Chondrocyte (in vitro differentiated cells): ENCODE results near the gene SLC66A2. TPM values are rescaled to one million over a fixed set of nuclear protein-coding genes. Genes with fewer than 3 reads are reported as not detected.
A peak's percentile ranks its signal among the peaks of the same experiment; 100 is the strongest.

ENCODE experiments used
- DNase-seq: peaks from one replicate; pipeline ENCODE4 v3.0.0; 2021; ENCODE audit warnings: mixed read lengths, low spot score
- H3K27ac Mint-ChIP-seq: one replicate; pipeline ENCODE4 v1.8.0; 2021; ENCODE audit warnings: mild to moderate bottlenecking, moderate library complexity, mixed read lengths; ENCODE audit not compliant: unreplicated experiment
- H3K27me3 Mint-ChIP-seq: 2 replicates; pipeline ENCODE4 v1.8.0; 2021; ENCODE audit warnings: low read depth, mixed read lengths
- H3K36me3 Mint-ChIP-seq: 2 replicates; pipeline ENCODE4 v1.8.0; 2021; ENCODE audit warnings: low read depth, mixed read lengths
- H3K4me1 Mint-ChIP-seq: 2 replicates; pipeline ENCODE4 v1.8.0; 2021; ENCODE audit warnings: low read depth, mild to moderate bottlenecking, mixed read lengths
- H3K4me3 Mint-ChIP-seq: one replicate; pipeline ENCODE4 v1.8.0; 2021; ENCODE audit warnings: mild to moderate bottlenecking, moderate library complexity, mixed read lengths; ENCODE audit not compliant: unreplicated experiment
- H3K9me3 Mint-ChIP-seq: 2 replicates; pipeline ENCODE4 v1.8.0; 2021; ENCODE audit warnings: low read depth, mixed read lengths
- total RNA-seq: library from RNA; stranded (reverse); gene quantifications from 3 replicates; pipeline ENCODE4 v1.2.1, GENCODE V29; 2021
- TF ChIP-seq, protein P1 (sequence below): fragments of 200-600 bp; sonication (generic); IDR thresholded peaks from 2 replicates; pipeline ENCODE4 v1.5.0; 2021; ENCODE audit warnings: antibody characterized with exemption, mild to moderate bottlenecking, moderate library complexity

The SLC66A2 gene
- total RNA-seq, 1 donor from 2014 or later = 27.6 TPM

DNA sequence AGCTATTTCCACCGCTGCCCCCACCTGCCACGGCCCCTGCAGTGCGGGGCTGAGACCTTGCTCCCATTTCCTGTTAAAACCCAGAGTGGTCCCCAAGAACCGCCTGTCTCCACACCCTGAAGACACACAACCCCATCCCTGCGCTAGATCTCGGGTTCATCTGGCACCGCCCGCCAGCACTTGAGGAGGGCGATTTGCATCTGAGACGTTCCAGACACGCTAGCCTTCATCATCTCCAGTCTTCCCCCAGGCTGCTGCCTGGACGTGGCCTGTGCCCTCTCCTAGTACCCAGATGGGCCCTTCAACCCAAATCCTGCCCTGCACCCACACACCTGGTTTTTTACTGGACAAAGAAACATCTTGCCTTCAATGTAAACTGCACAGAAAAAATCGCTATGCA lies 49.8 kb downstream of the SLC66A2 start:
- no peak for DNase-seq
- H3K36me3 Mint-ChIP-seq = peaks cover 30% of the 10 kb centered on the region
- TF ChIP-seq, protein P1, sequence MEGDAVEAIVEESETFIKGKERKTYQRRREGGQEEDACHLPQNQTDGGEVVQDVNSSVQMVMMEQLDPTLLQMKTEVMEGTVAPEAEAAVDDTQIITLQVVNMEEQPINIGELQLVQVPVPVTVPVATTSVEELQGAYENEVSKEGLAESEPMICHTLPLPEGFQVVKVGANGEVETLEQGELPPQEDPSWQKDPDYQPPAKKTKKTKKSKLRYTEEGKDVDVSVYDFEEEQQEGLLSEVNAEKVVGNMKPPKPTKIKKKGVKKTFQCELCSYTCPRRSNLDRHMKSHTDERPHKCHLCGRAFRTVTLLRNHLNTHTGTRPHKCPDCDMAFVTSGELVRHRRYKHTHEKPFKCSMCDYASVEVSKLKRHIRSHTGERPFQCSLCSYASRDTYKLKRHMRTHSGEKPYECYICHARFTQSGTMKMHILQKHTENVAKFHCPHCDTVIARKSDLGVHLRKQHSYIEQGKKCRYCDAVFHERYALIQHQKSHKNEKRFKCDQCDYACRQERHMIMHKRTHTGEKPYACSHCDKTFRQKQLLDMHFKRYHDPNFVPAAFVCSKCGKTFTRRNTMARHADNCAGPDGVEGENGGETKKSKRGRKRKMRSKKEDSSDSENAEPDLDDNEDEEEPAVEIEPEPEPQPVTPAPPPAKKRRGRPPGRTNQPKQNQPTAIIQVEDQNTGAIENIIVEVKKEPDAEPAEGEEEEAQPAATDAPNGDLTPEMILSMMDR = no peak
- H3K27me3 Mint-ChIP-seq = no peaks in the 10 kb centered on the region
- H3K9me3 Mint-ChIP-seq = peaks cover 25% of the 10 kb centered on the region
- peak overlapping the region; percentile 59 for H3K27ac Mint-ChIP-seq
- H3K4me3 Mint-ChIP-seq = no peak overlapping the region
- no peaks in the 10 kb centered on the region for H3K4me1 Mint-ChIP-seq

DNA sequence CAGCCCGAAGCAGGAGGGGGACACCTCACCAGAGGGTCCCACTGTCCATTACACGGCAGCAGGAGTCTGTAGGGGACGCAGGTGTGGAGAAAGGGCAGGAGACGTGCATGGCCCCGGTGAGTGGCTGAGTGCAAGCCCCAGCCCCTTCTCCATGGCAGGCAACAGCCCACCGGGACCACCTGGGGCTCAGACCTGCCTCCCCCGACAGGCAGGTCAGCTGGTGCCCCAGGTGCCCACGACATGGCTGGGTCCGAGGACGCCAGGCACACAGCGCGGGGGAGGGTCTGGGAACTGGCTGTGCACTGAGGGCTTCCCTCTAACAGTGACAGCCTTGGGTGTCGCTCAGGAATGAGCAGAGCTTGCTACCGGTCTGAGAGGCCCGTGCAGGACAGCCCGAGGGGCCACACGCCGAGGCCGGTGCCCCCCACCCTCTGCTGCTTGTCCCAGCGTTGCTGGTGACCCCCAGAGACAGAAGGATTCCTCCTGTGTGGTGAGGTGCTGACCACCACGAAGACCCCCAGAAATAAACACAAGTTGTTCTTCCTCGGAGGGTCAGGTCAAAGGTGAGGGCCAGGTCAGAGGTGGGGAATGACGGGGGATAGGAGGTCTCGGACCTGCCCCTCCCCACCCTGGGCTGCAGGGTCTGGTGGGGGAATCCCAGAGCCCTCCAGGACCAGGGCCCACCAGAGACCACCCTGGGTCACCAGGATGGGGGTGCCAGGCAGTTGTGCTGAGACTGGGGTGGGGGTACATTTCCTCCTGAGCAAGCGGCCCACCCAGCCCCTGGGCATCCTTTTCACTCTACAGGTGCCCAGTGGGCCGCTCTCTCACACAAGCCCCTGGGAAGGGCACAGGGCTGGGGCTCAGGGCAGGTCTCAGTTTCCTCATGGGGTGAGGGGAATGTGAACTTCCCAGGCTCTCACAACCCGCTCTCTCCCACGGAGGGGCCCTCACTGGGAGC lies 50.6 kb downstream of the SLC66A2 start:
- peak; percentile 82 for DNase-seq
- Mint-ChIP-seq H3K27ac (peak overlapping the region; percentile 32), H3K4me1 (no peaks in the 10 kb centered on the region), H3K4me3 (no peak overlapping the region), H3K36me3 (peaks cover 34% of the 10 kb centered on the region), H3K9me3 (peaks cover 30% of the 10 kb centered on the region), H3K27me3 (no peaks in the 10 kb centered on the region)
- TF ChIP-seq, protein P1 = no peak

DNA sequence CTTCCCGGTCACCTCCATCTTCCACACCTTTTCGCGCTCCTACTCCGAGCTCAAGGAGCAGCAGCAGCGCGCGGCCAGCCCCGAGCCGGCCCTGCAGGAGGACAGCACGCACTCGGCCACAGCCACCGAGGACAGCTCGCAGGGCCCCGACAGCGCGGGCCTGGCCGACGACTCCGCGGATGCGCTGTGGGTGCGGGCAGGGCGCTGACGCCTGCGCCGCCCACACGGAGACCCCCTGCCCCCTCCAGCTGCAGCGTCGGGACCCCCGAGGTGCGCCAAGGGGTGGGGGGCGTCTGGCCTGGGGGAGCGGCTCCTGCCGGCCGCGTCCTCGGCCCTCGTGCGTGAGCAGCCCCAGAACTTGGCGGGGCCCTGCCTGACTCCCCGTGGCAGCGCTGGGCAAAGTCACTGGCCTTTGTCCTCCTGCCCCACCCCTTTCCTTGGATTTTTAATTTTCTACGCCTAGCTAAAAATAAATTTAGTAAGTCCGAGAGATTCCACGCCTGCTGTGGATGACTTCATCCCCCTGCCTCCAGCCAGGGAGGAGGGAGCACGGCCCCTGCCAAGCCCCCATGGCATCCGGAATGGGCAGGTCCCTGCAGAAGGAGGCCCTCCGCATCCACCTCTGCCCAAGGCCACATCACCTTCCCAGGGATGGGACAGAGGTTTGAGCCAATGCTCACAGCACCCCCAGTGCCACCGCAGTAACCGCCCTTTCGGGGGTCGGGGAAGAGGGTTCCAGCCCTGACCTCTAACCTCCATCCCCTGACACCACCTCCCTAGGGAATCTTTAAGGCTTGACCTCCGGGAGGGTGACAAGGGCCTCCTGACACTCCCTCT lies 51.6 kb downstream of the SLC66A2 start:
- H3K36me3 Mint-ChIP-seq = peaks cover 43% of the 10 kb centered on the region
- TF ChIP-seq, protein P1 = no peak
- peaks cover 39% of the 10 kb centered on the region for H3K9me3 Mint-ChIP-seq
- H3K27ac Mint-ChIP-seq = peak overlapping the region; percentile 17
- no peak overlapping the region for H3K4me3 Mint-ChIP-seq
- no peaks in the 10 kb centered on the region for H3K27me3 Mint-ChIP-seq
- H3K4me1 Mint-ChIP-seq = no peaks in the 10 kb centered on the region
- DNase-seq = peak; percentile 77

DNA sequence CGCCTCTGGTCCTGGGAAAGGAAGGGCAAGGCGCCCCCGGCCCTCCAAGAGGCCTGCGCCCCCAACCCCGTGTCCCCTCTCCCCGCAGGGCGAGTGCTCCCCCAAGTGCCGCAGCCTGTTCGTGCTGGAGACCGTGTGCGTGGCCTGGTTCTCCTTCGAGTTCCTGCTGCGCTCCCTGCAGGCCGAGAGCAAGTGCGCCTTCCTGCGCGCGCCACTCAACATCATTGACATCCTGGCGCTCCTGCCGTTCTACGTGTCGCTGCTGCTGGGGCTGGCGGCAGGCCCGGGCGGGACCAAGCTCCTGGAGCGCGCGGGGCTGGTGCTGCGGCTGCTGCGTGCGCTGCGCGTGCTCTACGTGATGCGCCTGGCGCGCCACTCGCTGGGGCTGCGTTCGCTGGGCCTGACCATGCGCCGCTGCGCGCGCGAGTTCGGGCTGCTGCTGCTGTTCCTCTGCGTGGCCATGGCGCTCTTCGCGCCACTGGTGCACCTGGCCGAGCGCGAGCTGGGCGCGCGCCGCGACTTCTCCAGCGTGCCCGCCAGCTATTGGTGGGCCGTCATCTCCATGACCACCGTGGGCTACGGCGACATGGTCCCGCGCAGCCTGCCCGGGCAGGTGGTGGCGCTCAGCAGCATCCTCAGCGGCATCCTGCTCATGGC lies 52.4 kb downstream of the SLC66A2 start:
- Mint-ChIP-seq H3K27me3 (no peaks in the 10 kb centered on the region), H3K4me3 (no peak overlapping the region), H3K36me3 (peaks cover 44% of the 10 kb centered on the region), H3K9me3 (peaks cover 44% of the 10 kb centered on the region), H3K27ac (no peak overlapping the region), H3K4me1 (no peaks in the 10 kb centered on the region)
- TF ChIP-seq, protein P1 = no peak
- peak; percentile 87 for DNase-seq
